Activated CD4-positive, alpha-beta T cell treated with anti-CD3 and anti-CD28 coated beads, Interleukin-2, amount 50 U/mL, for 16 hours (primary cell): Measurements from ENCODE around the gene CEP290.

Experiments used
- DNase-seq: peaks from one replicate; pipeline ENCODE4 v3.0.0-alpha.2; 2020

The CEP290 gene, protein sequence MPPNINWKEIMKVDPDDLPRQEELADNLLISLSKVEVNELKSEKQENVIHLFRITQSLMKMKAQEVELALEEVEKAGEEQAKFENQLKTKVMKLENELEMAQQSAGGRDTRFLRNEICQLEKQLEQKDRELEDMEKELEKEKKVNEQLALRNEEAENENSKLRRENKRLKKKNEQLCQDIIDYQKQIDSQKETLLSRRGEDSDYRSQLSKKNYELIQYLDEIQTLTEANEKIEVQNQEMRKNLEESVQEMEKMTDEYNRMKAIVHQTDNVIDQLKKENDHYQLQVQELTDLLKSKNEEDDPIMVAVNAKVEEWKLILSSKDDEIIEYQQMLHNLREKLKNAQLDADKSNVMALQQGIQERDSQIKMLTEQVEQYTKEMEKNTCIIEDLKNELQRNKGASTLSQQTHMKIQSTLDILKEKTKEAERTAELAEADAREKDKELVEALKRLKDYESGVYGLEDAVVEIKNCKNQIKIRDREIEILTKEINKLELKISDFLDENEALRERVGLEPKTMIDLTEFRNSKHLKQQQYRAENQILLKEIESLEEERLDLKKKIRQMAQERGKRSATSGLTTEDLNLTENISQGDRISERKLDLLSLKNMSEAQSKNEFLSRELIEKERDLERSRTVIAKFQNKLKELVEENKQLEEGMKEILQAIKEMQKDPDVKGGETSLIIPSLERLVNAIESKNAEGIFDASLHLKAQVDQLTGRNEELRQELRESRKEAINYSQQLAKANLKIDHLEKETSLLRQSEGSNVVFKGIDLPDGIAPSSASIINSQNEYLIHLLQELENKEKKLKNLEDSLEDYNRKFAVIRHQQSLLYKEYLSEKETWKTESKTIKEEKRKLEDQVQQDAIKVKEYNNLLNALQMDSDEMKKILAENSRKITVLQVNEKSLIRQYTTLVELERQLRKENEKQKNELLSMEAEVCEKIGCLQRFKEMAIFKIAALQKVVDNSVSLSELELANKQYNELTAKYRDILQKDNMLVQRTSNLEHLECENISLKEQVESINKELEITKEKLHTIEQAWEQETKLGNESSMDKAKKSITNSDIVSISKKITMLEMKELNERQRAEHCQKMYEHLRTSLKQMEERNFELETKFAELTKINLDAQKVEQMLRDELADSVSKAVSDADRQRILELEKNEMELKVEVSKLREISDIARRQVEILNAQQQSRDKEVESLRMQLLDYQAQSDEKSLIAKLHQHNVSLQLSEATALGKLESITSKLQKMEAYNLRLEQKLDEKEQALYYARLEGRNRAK (N-terminal part only)

GRCh38 chr12:88141774-88142609, at the start of gene CEP290, which contains the start of gene TMTC3:
TSS of gene CEP290 (minus strand) at chr12:88142088. CDS start at chr12:88141307, 781 bp downstream.
TSS of gene TMTC3 (plus strand) at chr12:88142307. CDS start at chr12:88148316, 6,009 bp downstream.
- peak; percentile 98 for DNase-seq

DNA sequence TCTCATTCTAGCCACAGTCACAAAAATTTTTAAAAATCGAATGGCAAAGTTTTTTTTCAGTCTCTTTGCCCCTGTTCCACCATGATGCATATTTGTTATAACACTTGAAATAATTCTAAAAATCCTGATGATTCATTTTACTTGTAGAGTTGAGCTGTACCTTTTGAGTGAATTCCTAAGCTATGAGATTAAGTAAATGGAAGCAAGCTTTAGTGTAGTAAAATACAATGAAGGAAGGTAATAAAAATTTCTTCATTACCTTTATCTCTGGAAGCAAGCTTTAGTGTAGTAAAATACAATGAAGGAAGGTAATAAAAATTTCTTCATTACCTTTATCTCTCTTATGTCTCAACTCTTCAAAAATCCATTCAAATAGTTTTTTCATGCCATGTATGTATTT, 46.3 kb upstream of the CEP290 start:
- no peak for DNase-seq

- DNase-seq: no peak
These were observed 45.7 kb upstream of the CEP290 start for GRCh38 chr12:88187571-88187970.

DNA sequence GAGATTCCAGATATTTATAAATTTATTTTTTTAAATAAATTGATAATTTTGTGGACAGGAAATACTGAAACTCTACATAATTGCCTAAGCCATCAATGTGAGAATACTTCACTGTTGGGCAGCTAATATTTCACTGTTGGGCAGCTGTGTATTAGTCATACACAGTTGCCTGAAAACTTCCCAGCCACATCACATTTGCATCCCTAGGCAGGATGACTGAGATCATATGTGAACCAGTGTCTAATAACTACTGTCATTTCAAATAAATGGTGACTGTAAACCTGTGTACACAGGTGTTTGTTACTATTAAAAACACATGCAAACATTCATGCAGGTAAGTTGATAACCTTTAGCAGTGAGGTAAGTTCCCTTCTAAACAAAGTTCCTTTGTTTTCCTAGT, 44.1 kb upstream of the CEP290 start:
- DNase-seq: no peak

DNA sequence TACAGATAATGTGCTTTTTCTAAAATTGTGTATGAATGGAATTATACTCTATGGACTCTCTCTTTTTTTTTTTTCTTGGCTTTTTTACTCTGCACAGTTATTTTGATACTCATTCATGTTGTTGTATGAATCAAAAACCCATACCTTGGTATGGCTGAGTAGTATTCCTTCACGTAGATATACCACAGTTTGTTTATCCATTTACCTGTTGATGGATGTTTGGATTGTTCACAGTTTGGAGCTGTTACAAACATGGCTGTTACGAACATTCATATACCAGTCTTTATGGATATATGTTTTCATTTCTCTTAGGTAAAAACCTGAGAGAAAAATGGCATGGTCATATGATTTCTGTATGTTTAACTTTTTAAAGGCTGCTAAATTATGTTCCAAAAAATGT, 43.4 kb upstream of the CEP290 start:
- DNase-seq: no peak

DNA sequence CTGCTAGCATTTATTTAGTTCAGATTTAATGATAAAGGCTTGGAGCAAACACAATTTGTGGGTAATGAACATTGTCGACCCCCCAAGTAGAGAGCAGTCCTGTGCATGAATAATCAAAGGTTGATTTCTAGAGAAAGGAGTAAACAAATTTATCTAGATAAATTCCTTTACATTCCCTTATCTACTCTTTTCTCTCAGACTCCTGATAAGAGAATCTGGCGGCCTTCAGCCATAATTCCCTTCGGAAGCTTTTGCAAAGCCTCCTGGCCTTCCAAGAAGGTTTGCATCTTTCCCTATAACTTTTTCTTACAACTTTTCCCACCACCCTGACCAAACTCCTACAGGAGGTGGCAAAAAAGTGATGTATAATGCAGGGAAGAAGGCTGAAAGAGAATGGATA, 42.3 kb upstream of the CEP290 start:
- DNase-seq: no peak

DNA sequence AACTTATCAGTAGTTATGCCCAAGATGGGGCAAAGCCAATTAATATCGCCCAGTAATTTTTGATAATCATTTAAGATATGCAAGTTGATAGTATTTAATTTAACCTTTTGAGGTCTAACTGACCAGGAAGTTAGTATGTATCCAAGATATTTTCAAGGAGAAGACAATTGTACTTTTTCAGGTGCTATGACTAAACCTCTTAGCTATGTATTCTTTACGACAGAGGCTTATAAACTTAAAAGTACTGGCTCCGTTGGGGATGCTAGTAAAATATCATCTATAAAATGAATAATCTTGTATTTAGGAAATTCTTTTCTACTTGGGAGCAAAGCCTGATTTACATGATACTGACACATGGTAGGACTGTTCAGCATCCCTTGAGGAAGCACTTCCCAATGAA, 40.5 kb upstream of the CEP290 start:
- DNase-seq: no peak

DNA sequence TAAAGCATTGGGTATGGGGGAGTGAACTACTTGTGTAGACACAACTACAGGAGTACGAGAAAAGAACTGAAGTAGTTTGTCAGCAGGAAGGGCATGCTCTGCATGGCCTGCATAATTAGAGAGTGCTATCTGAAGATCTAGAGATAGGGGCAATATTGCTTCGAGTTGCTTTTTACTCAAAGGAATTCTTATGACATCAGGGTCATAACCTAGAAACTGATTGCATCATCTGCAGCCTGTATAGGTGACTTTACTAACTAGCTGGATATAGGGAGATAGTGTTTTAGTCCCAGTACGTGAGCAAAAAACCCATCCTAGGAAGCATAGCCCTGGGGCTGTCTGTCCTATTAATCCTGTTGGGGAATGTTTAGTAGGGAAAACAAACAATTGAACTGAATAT, 40.0 kb upstream of the CEP290 start:
- no peak for DNase-seq

DNA sequence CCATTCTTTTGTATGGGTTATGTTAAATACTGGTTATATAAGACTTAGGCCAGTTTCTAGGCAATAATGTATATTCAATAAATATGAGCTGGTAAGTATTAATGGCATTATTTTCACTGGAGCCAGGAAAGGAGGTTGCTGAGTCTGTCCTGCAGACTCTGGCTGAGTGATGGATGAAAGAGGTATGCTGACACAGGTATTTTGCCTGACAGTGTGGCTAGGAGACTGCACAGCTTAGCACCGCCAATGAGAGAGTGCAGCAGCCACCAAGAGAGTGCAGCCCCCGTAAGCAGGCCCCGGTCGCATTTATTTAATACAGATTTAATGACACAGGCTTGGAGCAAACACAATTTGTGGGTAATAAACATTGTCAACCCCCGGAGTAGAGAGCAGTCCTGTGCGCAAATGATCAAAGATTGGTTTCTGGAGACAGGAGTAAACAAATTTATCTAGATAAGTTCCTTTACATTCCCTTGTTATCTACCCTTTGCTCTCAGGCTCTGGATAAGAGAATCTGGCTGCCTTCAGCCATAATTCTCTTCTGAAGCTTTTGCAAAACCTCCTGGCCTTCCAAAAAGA, 37.6 kb upstream of the CEP290 start:
- no peak for DNase-seq

DNA sequence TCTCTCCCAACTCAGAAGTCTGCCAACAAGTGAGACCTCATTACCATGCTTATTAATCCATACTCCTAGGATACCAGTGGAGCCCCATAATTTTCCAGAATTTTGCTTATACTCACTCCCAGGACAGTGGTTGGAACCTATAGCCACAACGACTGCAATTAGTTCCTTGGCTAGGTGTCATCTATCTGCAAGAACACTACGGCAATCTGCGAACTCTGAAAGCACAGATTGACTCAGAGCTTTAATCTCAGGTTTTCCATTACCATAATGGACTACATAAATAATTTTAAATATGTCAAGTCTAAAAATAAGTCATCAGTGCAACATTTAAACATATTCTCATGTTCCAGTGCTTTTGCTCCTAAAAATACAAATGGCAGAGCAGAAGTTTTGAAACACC, 33.7 kb upstream of the CEP290 start:
- DNase-seq: peak; percentile 10

DNA sequence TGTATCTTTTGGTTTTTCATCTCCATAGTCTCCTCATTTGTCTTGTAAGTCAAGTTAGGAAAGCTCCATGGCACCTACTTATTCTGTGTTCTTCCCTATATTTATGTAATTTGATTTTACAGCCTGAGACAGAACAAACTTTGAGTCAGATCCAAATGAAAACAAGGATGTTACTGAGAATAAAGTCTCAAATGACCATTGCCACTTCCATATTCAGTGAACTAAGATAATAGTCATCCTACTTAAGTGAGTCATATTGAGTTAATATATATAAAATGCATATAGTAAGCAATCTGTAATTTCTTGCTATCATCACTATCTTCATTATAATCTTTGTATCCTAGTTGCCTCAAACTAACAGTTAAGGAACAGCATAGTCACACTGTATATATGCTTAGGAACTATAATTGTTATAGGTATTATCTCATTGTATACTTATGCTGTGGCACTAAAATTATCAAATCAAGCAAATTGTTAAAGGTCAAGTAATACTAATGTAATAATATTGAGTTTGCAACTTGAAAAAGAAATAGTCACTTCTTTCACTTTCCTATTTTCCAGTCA, 31.0 kb upstream of the CEP290 start:
- no peak for DNase-seq

DNA sequence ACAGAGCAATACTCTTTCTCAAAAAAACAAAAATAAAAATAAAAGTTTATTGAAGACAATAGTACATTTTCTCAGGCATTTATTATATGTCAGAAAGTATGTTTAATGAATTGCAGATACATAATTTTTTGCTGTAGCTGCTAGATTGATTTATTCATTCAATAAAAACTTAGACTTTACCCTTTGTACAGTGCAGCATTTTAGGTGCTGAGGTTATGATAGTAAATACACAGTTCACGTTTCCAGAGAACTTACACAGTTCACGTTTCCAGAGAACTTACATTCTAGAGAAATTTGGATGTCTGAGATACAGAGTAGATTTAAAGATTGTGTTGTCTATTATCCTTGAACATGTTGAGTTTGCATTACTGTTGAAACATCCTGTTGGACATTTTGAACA, 25.5 kb upstream of the CEP290 start:
- no peak for DNase-seq

GRCh38 chr12:88166179-88166578, 24.3 kb upstream of the CEP290 start:
- no peak for DNase-seq

DNA sequence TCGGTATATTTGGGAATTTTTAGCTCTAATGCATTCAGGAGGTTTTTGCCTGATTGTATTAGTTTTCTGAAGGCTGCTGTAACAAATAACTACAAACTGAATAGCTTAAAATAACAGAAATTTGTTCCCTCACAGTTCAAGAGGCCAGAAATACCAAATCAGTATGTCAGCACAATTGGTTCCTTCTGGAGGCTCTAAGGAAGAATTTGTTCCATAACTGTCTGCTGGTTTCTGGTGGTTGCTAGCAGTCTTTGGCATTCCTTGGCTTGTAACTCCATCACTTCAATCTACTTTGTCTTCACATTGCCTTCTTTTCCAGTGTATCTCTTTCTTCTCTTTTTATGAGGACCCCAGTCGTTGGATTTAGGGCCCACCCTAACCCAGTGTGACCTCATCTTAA, 21.5 kb upstream of the CEP290 start:
- no peak for DNase-seq

- no peak for DNase-seq
These were observed 14.3 kb upstream of the CEP290 start for GRCh38 chr12:88156075-88156654.

DNA sequence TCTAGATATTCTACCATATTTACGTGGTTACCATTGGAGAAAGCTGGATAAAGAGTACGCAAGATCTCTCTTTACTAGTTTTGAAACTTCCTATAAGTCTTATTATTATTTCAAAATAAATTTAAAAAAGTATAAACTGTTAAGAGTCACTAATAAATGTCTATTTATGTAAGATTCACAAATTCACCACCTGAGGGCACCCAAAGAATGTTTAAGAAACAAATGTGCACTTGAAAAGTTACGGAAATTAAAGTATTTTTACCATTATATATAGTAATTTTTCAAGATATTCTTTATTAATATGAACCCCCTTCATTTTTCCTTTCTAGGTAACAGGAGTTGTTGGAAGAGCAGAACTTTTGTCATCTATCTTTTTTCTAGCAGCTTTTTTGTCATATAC, 12.1 kb upstream of the CEP290 start:
- DNase-seq: peak; percentile 10

GRCh38 chr12:88150063-88150462, 8.2 kb upstream of the CEP290 start:
- no peak for DNase-seq

DNA sequence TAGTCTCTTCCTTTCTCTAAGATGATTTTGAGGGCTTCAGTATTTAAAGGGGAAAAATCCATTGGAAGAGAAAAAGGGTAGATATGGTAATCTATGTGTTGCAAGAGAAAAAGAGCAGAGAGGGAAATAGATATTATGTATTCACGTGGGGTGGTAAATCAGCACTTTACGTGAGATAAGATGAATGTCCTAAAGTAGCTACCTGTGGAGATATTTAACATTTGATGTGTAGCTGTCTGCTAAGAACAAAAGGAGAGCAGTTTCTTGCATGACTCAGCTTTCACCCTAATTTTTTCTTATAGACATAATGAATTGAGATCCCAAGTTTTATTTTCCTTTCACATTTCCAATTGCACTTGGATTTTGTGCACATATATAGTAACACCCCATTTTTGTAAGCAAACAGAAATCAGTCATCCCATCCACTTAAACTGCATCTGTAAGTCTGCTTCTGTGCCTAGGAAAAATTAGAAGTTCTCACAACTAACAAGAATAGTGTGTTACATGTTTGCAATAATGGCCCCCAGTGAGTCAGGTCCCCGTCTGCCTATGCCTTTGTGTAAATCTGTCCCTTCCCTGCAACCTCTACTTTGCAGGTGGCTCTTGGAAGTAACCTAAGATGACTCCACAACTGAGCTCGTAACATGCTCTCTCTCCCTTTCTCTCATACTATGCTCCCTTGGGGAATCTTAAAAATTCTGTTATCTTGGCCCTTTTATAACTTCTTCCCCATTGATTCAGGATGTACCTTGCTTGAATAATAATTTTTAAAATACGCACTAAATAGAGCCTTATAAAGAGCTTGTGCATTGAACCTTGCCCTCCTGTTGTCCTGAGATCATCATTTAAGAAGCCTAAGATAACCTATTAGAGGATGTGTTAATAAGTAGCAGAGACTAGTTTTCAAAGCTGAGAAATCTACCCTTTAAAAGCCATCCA, 3.9 kb upstream of the CEP290 start:
- DNase-seq: no peak

GRCh38 chr12:88144546-88145468, 2.9 kb upstream of the CEP290 start:
- no peak for DNase-seq
